Keratinocyte (primary cell): Measurements from ENCODE around the gene CTSD. TPM values are rescaled to one million over a fixed set of nuclear protein-coding genes. Genes with fewer than 3 reads are reported as not detected.

Experiments used
- DNase-seq: peaks from one replicate; pipeline ENCODE4 v3.0.0-alpha.2; 2011; ENCODE audit warnings: low read depth, missing footprints, low spot score
- FAIRE-seq: peaks from 2 replicates; lab custom pipeline; 2011; peaks lifted over from hg19 to GRCh38; lab: Jason Lieb, UNC
- H2AFZ ChIP-seq: 2 replicates; pipeline ENCODE4 v1.6.0; 2012; ENCODE audit warnings: low read length, control low read depth, inconsistent platforms; ENCODE audit not compliant: control insufficient read depth
- H3K27ac ChIP-seq: 2 replicates; pipeline ENCODE4 v1.5.1; 2011; ENCODE audit warnings: low read length; ENCODE audit not compliant: control insufficient read depth, insufficient read depth
- H3K27me3 ChIP-seq: 3 replicates; pipeline ENCODE4 v1.6.0; 2011; ENCODE audit warnings: low read length; ENCODE audit not compliant: control insufficient read depth, insufficient read depth; ENCODE audit errors: extremely low read depth
- H3K36me3 ChIP-seq, 2 experiments: 2 replicates in 1 of 2; 3 replicates in 1 of 2; pipeline ENCODE4 v1.5.1; 2011; ENCODE audit warnings: low read length in 2 of 2, mild to moderate bottlenecking in 1 of 2; ENCODE audit not compliant: control insufficient read depth in 2 of 2, insufficient read depth in 2 of 2; ENCODE audit errors: extremely low read depth in 1 of 2
- H3K4me1 ChIP-seq: 3 replicates; pipeline ENCODE4 v1.5.1; 2011; ENCODE audit warnings: low read length; ENCODE audit not compliant: control insufficient read depth, insufficient read depth; ENCODE audit errors: extremely low read depth
- H3K4me2 ChIP-seq: 3 replicates; pipeline ENCODE4 v1.6.0; 2011; ENCODE audit warnings: low read depth, low read length; ENCODE audit not compliant: control insufficient read depth, insufficient read depth; ENCODE audit errors: extremely low read depth
- H3K4me3 ChIP-seq, 3 experiments: fragments of 200-600 bp in 1 of 3; sonication (generic) in 1 of 3; 2 replicates in 2 of 3; 3 replicates in 1 of 3; pipeline ENCODE4 v1.5.1; 2011 to 2016; ENCODE audit warnings: low read length in 3 of 3, mild to moderate bottlenecking in 3 of 3, control low read depth in 2 of 3, inconsistent platforms in 1 of 3, low read depth in 1 of 3, mixed read lengths in 1 of 3, mixed run types in 1 of 3, moderate library complexity in 1 of 3; ENCODE audit not compliant: control insufficient read depth in 2 of 3, insufficient read depth in 2 of 3; ENCODE audit errors: extremely low read depth in 1 of 3
- H3K79me2 ChIP-seq: 2 replicates; pipeline ENCODE4 v1.6.0; 2012; ENCODE audit warnings: low read length; ENCODE audit not compliant: control insufficient read depth, insufficient read depth
- H3K9ac ChIP-seq: 3 replicates; pipeline ENCODE4 v1.6.0; 2011; ENCODE audit warnings: low read length; ENCODE audit not compliant: control insufficient read depth, insufficient read depth; ENCODE audit errors: extremely low read depth
- H3K9me1 ChIP-seq: 3 replicates; pipeline ENCODE4 v1.6.0; 2011; ENCODE audit warnings: low read length; ENCODE audit not compliant: control insufficient read depth, insufficient read depth; ENCODE audit errors: extremely low read depth
- H3K9me3 ChIP-seq: 2 replicates; pipeline ENCODE4 v1.5.1; 2012; ENCODE audit warnings: low read depth, low read length; ENCODE audit not compliant: control insufficient read depth
- H4K20me1 ChIP-seq: 3 replicates; pipeline ENCODE4 v1.6.0; 2011; ENCODE audit warnings: low read length; ENCODE audit not compliant: control insufficient read depth, insufficient read depth; ENCODE audit errors: extremely low read depth
- EZH2 ChIP-seq: IDR thresholded peaks from one replicate; pipeline ENCODE4 v1.6.1; 2012; ENCODE audit warnings: inconsistent platforms, mild to moderate bottlenecking, low read length, moderate library complexity
- dilution Hi-C: fragments of 300-500 bp; cut with MboI; formaldehyde crosslinking; loops from one replicate; pipeline ENCODE4 v1.7.0; 2020; ENCODE audit warnings: low sequenced_read_pairs; ENCODE audit not compliant: extremely low pct_ligation_motif_present
- polyA plus RNA-seq, 5 experiments: library from polyadenylated mRNA; depleted of rRNA in 3 of 5; stranded (reverse) in 3 of 5; stranded (forward) in 1 of 5; unstranded in 1 of 5; fragments of >200 nt; gene quantifications; 1 replicate in 1 of 5; 2 replicates in 3 of 5; 3 replicates in 1 of 5; pipeline versions ENCODE4 v1.2.1 to v1.2.3, GENCODE V29; 2011 to 2012; ENCODE audit warnings: missing spikeins in 2 of 5, low read depth in 1 of 5, low replicate concordance in 1 of 5
- TF ChIP-seq, protein P1 (sequence below), 3 experiments: IDR thresholded peaks in 1 of 3; conservative IDR thresholded peaks in 1 of 3; optimal IDR thresholded peaks in 1 of 3; 2 replicates in 2 of 3; 3 replicates in 1 of 3; pipeline versions ENCODE3 to v1.5.1; 2011; ENCODE audit warnings: low read length in 3 of 3, mild to moderate bottlenecking in 3 of 3, moderate library complexity in 2 of 3, control low read depth in 1 of 3, inconsistent platforms in 1 of 3; ENCODE audit not compliant: insufficient read depth in 2 of 3; ENCODE audit errors: extremely low read depth in 1 of 3

The CTSD gene
- polyA plus RNA-seq, 1 donor (not counting 4 experiments of a cell fraction or from before 2014, with no cell fraction given), result 152 TPM

DNA sequence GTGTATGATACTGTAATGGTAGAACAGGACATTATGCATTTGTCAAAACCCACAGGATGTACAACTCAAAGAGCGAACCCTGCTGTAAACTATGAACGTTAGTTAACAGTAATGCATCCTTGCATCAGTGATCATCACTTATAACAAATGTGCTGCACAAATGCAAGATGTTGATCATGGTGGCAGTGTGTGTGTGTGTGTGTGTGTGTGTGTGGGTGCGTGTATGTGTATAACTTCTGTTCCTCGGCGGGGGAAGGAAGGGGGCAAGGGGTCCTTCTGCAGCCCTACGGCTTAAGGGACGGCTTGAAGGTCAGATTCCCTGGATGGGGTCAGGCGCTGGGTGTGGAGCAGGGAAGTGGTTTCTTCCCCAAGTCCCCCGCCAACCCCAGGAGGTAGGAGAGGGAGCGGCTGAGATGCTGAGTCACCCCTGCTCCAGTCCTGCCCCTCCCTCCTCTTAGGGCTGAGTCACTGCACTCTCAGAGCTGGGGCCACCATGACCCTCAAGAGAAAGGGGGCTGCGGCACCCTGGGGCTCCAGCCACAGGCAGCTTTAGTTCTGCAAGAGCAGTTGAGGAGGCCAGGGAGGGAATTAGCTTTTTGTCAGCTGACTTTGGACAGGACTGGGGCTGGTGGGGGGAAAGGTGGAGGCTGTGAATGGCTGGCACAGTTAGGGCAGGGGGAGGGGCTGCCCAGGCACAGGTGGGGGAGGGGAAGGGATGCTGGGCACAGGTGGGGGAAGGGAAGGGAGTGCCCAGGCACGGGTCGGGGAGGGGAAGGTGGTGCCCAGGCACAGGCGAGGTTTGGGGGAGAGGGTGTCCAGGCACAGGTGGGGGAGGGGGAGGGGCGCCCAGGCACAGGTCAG, 8.8 kb upstream of the CTSD start:
- H3K9ac ChIP-seq, result peak overlapping the region; percentile 33
- H4K20me1 ChIP-seq, result no peaks in the 10 kb centered on the region
- no peaks in the 10 kb centered on the region for H3K9me3 ChIP-seq
- no peaks in the 10 kb centered on the region for H3K9me1 ChIP-seq
- H3K4me3 ChIP-seq, result peak overlapping the region in 1 of 3 experiments; percentile 46
- FAIRE-seq (peak; percentile 83), DNase-seq (peak; percentile 73)
- no peaks in the 10 kb centered on the region for H3K27me3 ChIP-seq
- peaks cover 31% of the 10 kb centered on the region for H3K4me1 ChIP-seq
- dilution Hi-C loops, result no loop called here
- peak overlapping the region; percentile 65 for H2AFZ ChIP-seq
- peak overlapping the region; percentile 77 for H3K4me2 ChIP-seq
- peak overlapping the region; percentile 68 for H3K27ac ChIP-seq
- H3K79me2 ChIP-seq, result no peaks in the 10 kb centered on the region
- TF ChIP-seq, protein P1, sequence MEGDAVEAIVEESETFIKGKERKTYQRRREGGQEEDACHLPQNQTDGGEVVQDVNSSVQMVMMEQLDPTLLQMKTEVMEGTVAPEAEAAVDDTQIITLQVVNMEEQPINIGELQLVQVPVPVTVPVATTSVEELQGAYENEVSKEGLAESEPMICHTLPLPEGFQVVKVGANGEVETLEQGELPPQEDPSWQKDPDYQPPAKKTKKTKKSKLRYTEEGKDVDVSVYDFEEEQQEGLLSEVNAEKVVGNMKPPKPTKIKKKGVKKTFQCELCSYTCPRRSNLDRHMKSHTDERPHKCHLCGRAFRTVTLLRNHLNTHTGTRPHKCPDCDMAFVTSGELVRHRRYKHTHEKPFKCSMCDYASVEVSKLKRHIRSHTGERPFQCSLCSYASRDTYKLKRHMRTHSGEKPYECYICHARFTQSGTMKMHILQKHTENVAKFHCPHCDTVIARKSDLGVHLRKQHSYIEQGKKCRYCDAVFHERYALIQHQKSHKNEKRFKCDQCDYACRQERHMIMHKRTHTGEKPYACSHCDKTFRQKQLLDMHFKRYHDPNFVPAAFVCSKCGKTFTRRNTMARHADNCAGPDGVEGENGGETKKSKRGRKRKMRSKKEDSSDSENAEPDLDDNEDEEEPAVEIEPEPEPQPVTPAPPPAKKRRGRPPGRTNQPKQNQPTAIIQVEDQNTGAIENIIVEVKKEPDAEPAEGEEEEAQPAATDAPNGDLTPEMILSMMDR (optimal IDR thresholded peaks at IDR 0.05 in 1 of 3, IDR thresholded peaks at IDR 0.05 in 1 of 3, conservative IDR thresholded peaks at IDR 0.05 in 1 of 3; ENCODE audit: extremely low read depth in 1 of 3, insufficient read depth in 2 of 3, low read length in 3 of 3), result no peak
- TF ChIP-seq EZH2, result no peak
- H3K36me3 ChIP-seq, result no peaks in the 10 kb centered on the region

DNA sequence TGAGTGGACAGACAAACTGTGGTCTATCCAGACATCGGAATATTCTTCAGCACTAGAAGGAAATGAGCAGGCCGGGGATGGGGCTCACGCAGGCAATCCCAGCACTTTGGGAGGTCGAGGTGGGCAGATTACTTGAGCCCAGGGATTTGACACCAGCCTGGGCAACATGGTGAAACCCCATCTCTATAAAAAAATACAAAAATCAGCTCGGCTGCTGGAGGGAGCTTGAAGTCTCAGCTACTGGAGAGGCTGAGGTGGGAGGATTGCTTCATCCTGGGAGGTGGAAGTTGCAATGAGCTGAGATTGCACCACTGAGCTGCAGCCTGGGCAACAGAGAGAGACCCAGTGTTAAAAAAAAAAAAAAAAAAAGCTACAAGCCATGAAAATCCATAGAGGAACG, 8.0 kb upstream of the CTSD start:
- Histone ChIP-seq H3K9ac (peak overlapping the region; percentile 2), H3K27me3 (no peaks in the 10 kb centered on the region), H3K36me3 (no peaks in the 10 kb centered on the region), H4K20me1 (no peaks in the 10 kb centered on the region), H3K4me1 (peaks cover 31% of the 10 kb centered on the region), H3K9me1 (no peaks in the 10 kb centered on the region), H3K4me3 (no peak overlapping the region), H3K4me2 (peak overlapping the region; percentile 77), H3K27ac (peak overlapping the region; percentile 68), H2AFZ (no peak overlapping the region), H3K79me2 (no peaks in the 10 kb centered on the region), H3K9me3 (no peaks in the 10 kb centered on the region)
- DNase-seq (no peak), FAIRE-seq (no peak)
- TF ChIP-seq, protein P1 (optimal IDR thresholded peaks at IDR 0.05 in 1 of 3, IDR thresholded peaks at IDR 0.05 in 1 of 3, conservative IDR thresholded peaks at IDR 0.05 in 1 of 3; ENCODE audit: extremely low read depth in 1 of 3, insufficient read depth in 2 of 3, low read length in 3 of 3), result no peak
- no peak for TF ChIP-seq EZH2
- dilution Hi-C loops, result no loop called here
